Measurements from ENCODE around the gene SKOR1. TPM values are rescaled to one million over a fixed set of nuclear protein-coding genes. Genes with fewer than 3 reads are reported as not detected.

The SKOR1 gene
- total RNA-seq, 4 donors from 2014 or later: 1.1 to 2.3 (median 1.5) TPM

- 83% methylated on average over 6 of the region's 6 CpGs for WGBS
- no peak overlapping the region for H3K4me3 ChIP-seq
- no peak overlapping the region for H3K27ac ChIP-seq
- TF ChIP-seq POLR2A (IDR thresholded peaks at IDR 0.05) (no peak), CTCF (IDR thresholded peaks at IDR 0.05) (no peak), POLR2AphosphoS5 (IDR thresholded peaks at IDR 0.05) (no peak), EP300 (IDR thresholded peaks at IDR 0.05) (no peak)
- H3K36me3 ChIP-seq: peaks cover 7% of the 10 kb centered on the region
- H3K4me1 ChIP-seq: no peaks in the 10 kb centered on the region
- H3K9me3 ChIP-seq: peaks cover 5% of the 10 kb centered on the region
- H3K27me3 ChIP-seq: no peaks in the 10 kb centered on the region
- no peak for DNase-seq (ENCODE audit: low spot score in 2 of 2)
Measured at GRCh38 chr15:67799801-67800205, 25.5 kb upstream of the SKOR1 start.

- H3K4me1 ChIP-seq: no peaks in the 10 kb centered on the region
- peaks cover 11% of the 10 kb centered on the region for H3K36me3 ChIP-seq
- no peak overlapping the region for H3K4me3 ChIP-seq
- TF ChIP-seq CTCF (IDR thresholded peaks at IDR 0.05): no peak
- no peak for TF ChIP-seq EP300 (IDR thresholded peaks at IDR 0.05)
- TF ChIP-seq POLR2AphosphoS5 (IDR thresholded peaks at IDR 0.05): no peak
- 97% methylated on average over 2 of the region's 2 CpGs for WGBS
- no peaks in the 10 kb centered on the region for H3K9me3 ChIP-seq
- no peak for DNase-seq (ENCODE audit: low spot score in 2 of 2)
- no peak overlapping the region for H3K27ac ChIP-seq
- no peaks in the 10 kb centered on the region for H3K27me3 ChIP-seq
Measured at GRCh38 chr15:67801142-67801541, 24.2 kb upstream of the SKOR1 start.

- no peaks in the 10 kb centered on the region for H3K9me3 ChIP-seq
- H3K4me3 ChIP-seq: no peak overlapping the region
- no peak for TF ChIP-seq POLR2AphosphoS5 (IDR thresholded peaks at IDR 0.05)
- no peak for TF ChIP-seq CTCF (IDR thresholded peaks at IDR 0.05)
- no peak for TF ChIP-seq POLR2A (IDR thresholded peaks at IDR 0.05)
- no peak for TF ChIP-seq EP300 (IDR thresholded peaks at IDR 0.05)
- WGBS: 86% methylated on average over 16 of the region's 19 CpGs
- DNase-seq (ENCODE audit: low spot score in 2 of 2): no peak
- no peaks in the 10 kb centered on the region for H3K4me1 ChIP-seq
- H3K27ac ChIP-seq: no peak overlapping the region
- H3K36me3 ChIP-seq: peaks cover 22% of the 10 kb centered on the region
- H3K27me3 ChIP-seq: no peaks in the 10 kb centered on the region
Measured at GRCh38 chr15:67801926-67802914, 23.1 kb upstream of the SKOR1 start.

GRCh38 chr15:67803299-67803698 is 22.0 kb upstream of the SKOR1 start:
- no peak for TF ChIP-seq POLR2AphosphoS5 (IDR thresholded peaks at IDR 0.05)
- TF ChIP-seq CTCF (IDR thresholded peaks at IDR 0.05): no peak
- TF ChIP-seq EP300 (IDR thresholded peaks at IDR 0.05): no peak
- no peak for TF ChIP-seq POLR2A (IDR thresholded peaks at IDR 0.05)
- no peak overlapping the region for H3K27ac ChIP-seq
- 70% methylated on average over 3 of the region's 3 CpGs for WGBS
- H3K36me3 ChIP-seq: peaks cover 24% of the 10 kb centered on the region
- H3K27me3 ChIP-seq: no peaks in the 10 kb centered on the region
- DNase-seq (ENCODE audit: low spot score in 2 of 2): no peak
- H3K4me1 ChIP-seq: no peaks in the 10 kb centered on the region
- no peak overlapping the region for H3K4me3 ChIP-seq
- H3K9me3 ChIP-seq: no peaks in the 10 kb centered on the region

GRCh38 chr15:67803996-67804843 is 21.1 kb upstream of the SKOR1 start:
- H3K4me3 ChIP-seq: no peak overlapping the region
- no peak overlapping the region for H3K27ac ChIP-seq
- H3K36me3 ChIP-seq: peaks cover 25% of the 10 kb centered on the region
- WGBS: 82% methylated on average over 20 of the region's 27 CpGs
- no peak for DNase-seq (ENCODE audit: low spot score in 2 of 2)
- no peaks in the 10 kb centered on the region for H3K27me3 ChIP-seq
- TF ChIP-seq CTCF (IDR thresholded peaks at IDR 0.05) (no peak), POLR2A (IDR thresholded peaks at IDR 0.05) (no peak), POLR2AphosphoS5 (IDR thresholded peaks at IDR 0.05) (no peak), EP300 (IDR thresholded peaks at IDR 0.05) (no peak)
- no peaks in the 10 kb centered on the region for H3K9me3 ChIP-seq
- no peaks in the 10 kb centered on the region for H3K4me1 ChIP-seq

Measured in suprapubic skin (tissue), 4 donors.